ENCODE measurements around the gene DGKG. TPM values are rescaled to one million over a fixed set of nuclear protein-coding genes. Genes with fewer than 3 reads are reported as not detected.

The DGKG gene
- total RNA-seq, 1 donor from 2014 or later: 0.22 TPM

GRCh38 chr3:186327912-186328487 lies 34.0 kb downstream of the DGKG start:
- no peak overlapping the region for H3K27ac ChIP-seq
- H4K20me1 ChIP-seq (ENCODE audit: low read depth): no peaks in the 10 kb centered on the region
- H3K4me1 Mint-ChIP-seq: peaks cover 9% of the 10 kb centered on the region
- H2AFZ ChIP-seq (replicated peaks): no peak overlapping the region
- H3K9me3 ChIP-seq (ENCODE audit: low read depth): no peaks in the 10 kb centered on the region
- H3K4me3 ChIP-seq: no peak overlapping the region
- H3K79me2 ChIP-seq (ENCODE audit: low read depth): no peaks in the 10 kb centered on the region
- H3K27me3 Mint-ChIP-seq (ENCODE audit: insufficient read depth, low read depth): no peaks in the 10 kb centered on the region
- no peak overlapping the region for H3K4me3 Mint-ChIP-seq
- peaks cover 3% of the 10 kb centered on the region for H3K27me3 ChIP-seq
- no peaks in the 10 kb centered on the region for H3K36me3 ChIP-seq
- H3F3A ChIP-seq (ENCODE audit: low read depth): no peaks in the 10 kb centered on the region
- no peak overlapping the region for H3K9ac ChIP-seq
- DNase-seq (ENCODE audit: low spot score): no peak
- H3K4me2 ChIP-seq: no peak overlapping the region
- H3K27ac Mint-ChIP-seq: no peak overlapping the region
- no peaks in the 10 kb centered on the region for H3K4me1 ChIP-seq
- no peaks in the 10 kb centered on the region for H3K36me3 Mint-ChIP-seq
- no peaks in the 10 kb centered on the region for H3K9me3 Mint-ChIP-seq
- TF ChIP-seq CTCF (IDR thresholded peaks at IDR 0.05) (no peak), EZH2phosphoT487 (IDR thresholded peaks at IDR 0.05) (no peak), EZH2 (IDR thresholded peaks at IDR 0.05) (no peak)

GRCh38 chr3:186322761-186323160 lies 39.3 kb downstream of the DGKG start:
- Histone ChIP-seq H3K9ac (no peak overlapping the region), H3K4me3 (no peak overlapping the region), H3K4me2 (no peak overlapping the region), H3F3A (ENCODE audit: low read depth) (no peaks in the 10 kb centered on the region), H3K9me3 (ENCODE audit: low read depth) (no peaks in the 10 kb centered on the region), H3K27ac (no peak overlapping the region), H4K20me1 (ENCODE audit: low read depth) (no peaks in the 10 kb centered on the region), H2AFZ (replicated peaks) (no peak overlapping the region), H3K79me2 (ENCODE audit: low read depth) (no peaks in the 10 kb centered on the region), H3K27me3 (no peaks in the 10 kb centered on the region), H3K4me1 (no peaks in the 10 kb centered on the region), H3K36me3 (no peaks in the 10 kb centered on the region)
- Mint-ChIP-seq H3K36me3 (no peaks in the 10 kb centered on the region), H3K27ac (peak overlapping the region; percentile 10), H3K4me1 (peaks cover 1% of the 10 kb centered on the region), H3K27me3 (ENCODE audit: insufficient read depth, low read depth) (peaks cover 8% of the 10 kb centered on the region), H3K9me3 (no peaks in the 10 kb centered on the region), H3K4me3 (no peak overlapping the region)
- TF ChIP-seq EZH2phosphoT487 (IDR thresholded peaks at IDR 0.05): no peak
- no peak for TF ChIP-seq EZH2 (IDR thresholded peaks at IDR 0.05)
- TF ChIP-seq CTCF (IDR thresholded peaks at IDR 0.05): no peak
- peak; percentile 15 for DNase-seq (ENCODE audit: low spot score)

GRCh38 chr3:186321746-186322145 lies 40.3 kb downstream of the DGKG start:
- no peak overlapping the region for H3K27ac ChIP-seq
- H3K4me1 Mint-ChIP-seq: no peaks in the 10 kb centered on the region
- TF ChIP-seq CTCF (IDR thresholded peaks at IDR 0.05): no peak
- no peak for TF ChIP-seq EZH2phosphoT487 (IDR thresholded peaks at IDR 0.05)
- TF ChIP-seq EZH2 (IDR thresholded peaks at IDR 0.05): no peak

More at GRCh38 chr3:186321746-186322145, 40.3 kb downstream of the DGKG start:
- Histone ChIP-seq H3K27me3 (no peaks in the 10 kb centered on the region), H3K9me3 (ENCODE audit: low read depth) (no peaks in the 10 kb centered on the region), H3K4me1 (no peaks in the 10 kb centered on the region), H3K4me2 (no peak overlapping the region), H3K9ac (no peak overlapping the region), H3K79me2 (ENCODE audit: low read depth) (no peaks in the 10 kb centered on the region), H2AFZ (replicated peaks) (no peak overlapping the region), H3K36me3 (no peaks in the 10 kb centered on the region), H4K20me1 (ENCODE audit: low read depth) (no peaks in the 10 kb centered on the region), H3K4me3 (no peak overlapping the region), H3F3A (ENCODE audit: low read depth) (no peaks in the 10 kb centered on the region)
- no peak for DNase-seq (ENCODE audit: low spot score)
- no peaks in the 10 kb centered on the region for H3K9me3 Mint-ChIP-seq
- H3K36me3 Mint-ChIP-seq: no peaks in the 10 kb centered on the region
- peak overlapping the region; percentile 6 for H3K4me3 Mint-ChIP-seq
- H3K27ac Mint-ChIP-seq: peak overlapping the region; percentile 68
- peaks cover 8% of the 10 kb centered on the region for H3K27me3 Mint-ChIP-seq (ENCODE audit: insufficient read depth, low read depth)
